Measurements from ENCODE around the gene KXD1.

Gene KXD1

GRCh38 chr19:18606281-18607225 lies 48.9 kb downstream of the KXD1 start, which contains the start of gene CRLF1:
TSS of gene CRLF1 (minus strand) at chr19:18606799. CDS start at chr19:18606656, 143 bp downstream.
- TF ChIP-seq, protein P1, sequence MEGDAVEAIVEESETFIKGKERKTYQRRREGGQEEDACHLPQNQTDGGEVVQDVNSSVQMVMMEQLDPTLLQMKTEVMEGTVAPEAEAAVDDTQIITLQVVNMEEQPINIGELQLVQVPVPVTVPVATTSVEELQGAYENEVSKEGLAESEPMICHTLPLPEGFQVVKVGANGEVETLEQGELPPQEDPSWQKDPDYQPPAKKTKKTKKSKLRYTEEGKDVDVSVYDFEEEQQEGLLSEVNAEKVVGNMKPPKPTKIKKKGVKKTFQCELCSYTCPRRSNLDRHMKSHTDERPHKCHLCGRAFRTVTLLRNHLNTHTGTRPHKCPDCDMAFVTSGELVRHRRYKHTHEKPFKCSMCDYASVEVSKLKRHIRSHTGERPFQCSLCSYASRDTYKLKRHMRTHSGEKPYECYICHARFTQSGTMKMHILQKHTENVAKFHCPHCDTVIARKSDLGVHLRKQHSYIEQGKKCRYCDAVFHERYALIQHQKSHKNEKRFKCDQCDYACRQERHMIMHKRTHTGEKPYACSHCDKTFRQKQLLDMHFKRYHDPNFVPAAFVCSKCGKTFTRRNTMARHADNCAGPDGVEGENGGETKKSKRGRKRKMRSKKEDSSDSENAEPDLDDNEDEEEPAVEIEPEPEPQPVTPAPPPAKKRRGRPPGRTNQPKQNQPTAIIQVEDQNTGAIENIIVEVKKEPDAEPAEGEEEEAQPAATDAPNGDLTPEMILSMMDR (conservative IDR thresholded peaks at IDR 0.05): no peak
- no peak for TF ChIP-seq ZFX (IDR thresholded peaks at IDR 0.05)
- H3K27ac ChIP-seq: no peak within 1 kb of the TSS

DNA sequence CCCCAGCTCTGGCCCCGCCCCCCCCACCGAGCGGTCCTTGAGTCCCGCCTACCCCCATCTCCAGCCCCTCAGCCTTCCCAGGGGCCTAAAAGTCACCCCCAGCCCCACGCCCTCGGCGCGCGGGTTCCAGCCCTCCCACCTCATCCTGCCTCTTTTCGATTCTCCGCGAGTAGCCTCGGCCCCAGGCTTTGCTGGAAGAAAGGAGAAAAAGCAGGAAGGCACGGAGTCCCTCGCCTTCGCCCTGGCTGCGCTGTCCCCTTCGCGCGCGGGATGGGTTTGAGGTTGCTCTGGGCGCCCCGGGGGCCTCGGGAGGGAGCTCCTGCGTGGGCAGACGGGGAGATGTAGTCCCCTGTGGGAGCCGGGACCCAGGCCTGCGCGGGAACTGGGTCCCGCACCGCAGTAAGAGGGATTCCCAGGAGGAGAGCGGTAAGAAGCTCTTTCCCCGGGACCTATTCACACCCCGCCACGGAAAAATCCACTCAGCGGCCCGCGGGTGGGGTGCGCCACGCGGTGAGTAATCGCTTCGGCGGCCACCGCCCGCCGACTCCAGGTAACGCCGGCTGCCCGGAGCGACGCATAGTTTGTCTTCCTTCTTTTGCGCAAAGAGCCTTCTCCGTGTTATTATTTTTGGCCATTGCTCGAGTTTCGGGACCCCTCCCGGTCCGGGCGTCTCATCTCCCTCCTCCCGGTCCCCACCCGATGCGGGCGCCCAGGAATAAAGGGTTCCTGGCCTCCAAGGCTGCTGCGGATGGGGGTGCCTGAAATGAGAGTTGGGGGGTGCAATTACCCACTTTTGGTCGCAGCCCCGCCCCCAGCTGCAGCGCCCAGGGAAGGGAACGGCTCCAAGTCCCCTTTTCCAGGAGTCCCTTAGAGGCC lies 49.8 kb downstream of the KXD1 start:
- H3K27ac ChIP-seq: no peak overlapping the region

DNA sequence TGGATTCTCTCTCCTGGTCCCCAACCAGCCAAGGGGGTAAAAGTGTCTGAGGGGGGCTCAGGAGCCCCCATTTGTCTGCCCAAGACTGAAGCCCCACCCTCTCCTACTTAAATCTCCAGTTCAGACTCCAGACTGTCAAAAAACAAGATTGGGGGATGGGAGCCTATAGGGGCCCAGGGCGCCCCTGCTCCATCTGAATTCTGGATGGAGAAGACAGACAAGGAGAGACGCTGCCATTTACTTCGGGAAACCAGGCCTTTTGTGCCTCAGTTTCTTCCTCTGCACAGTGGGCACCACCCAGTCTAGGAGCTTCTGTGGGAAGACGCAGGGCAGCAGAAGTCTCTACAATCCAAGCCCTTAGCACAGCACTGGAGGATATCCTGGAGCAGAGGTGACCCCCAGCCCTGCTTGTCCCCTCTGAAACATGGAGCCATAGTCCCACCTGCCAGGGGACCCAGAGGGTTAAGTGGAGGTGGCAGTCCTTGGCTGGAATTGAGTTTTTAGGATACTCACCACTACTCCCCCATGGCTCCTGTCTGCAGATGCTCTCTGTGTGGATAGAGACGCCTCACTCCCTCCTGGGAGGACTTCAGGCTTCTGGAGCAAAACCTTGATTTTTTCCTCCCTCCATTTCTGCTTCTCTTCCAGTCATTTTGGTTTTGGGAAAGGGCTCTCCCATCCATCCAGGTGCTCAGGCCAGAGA lies 50.6 kb downstream of the KXD1 start:
- H3K27ac ChIP-seq: no peak overlapping the region
- TF ChIP-seq, protein P1 (conservative IDR thresholded peaks at IDR 0.05): no peak
- TF ChIP-seq ZFX (IDR thresholded peaks at IDR 0.05): no peak

More for the DNA sequence above, 49.8 kb downstream of the KXD1 start:
- no peak for TF ChIP-seq ZFX (IDR thresholded peaks at IDR 0.05)
- TF ChIP-seq, protein P1 (conservative IDR thresholded peaks at IDR 0.05): no peak

DNA sequence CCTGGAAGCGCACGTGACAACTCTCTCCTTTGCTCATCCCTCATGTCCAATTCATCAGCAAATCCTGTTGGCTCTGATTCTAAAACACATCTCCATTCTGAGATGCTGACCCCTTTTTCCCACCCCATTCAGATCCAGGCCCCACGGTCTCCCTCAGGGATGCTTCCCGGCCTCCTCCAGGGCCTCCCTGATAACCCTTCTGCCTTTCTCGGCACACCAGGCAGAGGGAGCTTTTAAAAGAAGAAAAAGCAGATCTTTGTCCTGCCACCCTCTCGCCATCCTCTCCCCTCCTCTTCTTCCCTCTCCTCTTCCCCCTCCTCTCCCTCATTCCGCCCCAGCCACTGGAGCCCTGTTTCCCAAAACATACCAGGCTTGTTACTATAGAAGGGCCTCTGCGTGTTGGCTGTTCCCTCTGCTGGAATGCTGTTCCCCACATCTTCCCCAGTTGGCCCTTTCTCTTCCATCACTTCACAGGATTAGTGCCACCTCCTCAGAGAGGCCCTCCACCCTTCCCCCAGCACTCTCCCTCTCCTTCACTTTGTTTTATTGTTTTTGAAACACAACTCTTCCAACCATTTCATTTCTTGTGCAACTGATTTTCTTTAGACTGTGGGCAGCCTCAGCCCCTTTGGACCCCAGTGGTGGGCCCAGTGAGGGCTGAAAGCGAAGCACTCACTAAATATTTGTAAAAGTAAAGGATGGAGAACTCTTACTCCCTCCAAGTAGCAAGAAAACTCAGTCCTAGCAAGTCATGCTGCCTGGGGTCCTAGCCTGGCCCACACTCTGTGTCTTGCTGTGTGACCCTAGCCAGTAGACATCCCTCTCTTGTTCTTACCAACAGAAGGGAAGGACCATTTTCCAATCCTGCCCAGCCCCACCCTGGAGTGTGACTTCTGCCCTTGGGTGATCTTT lies 51.4 kb downstream of the KXD1 start:
- H3K27ac ChIP-seq: no peak overlapping the region
- TF ChIP-seq, protein P1 (conservative IDR thresholded peaks at IDR 0.05): no peak
- TF ChIP-seq ZFX (IDR thresholded peaks at IDR 0.05): 0 out of 2 replicates have a peak, but pooled peaks have one; percentile 12

GRCh38 chr19:18609717-18610051 lies 52.0 kb downstream of the KXD1 start:
- no peak for TF ChIP-seq ZFX (IDR thresholded peaks at IDR 0.05)
- TF ChIP-seq, protein P1 (conservative IDR thresholded peaks at IDR 0.05): no peak
- no peak overlapping the region for H3K27ac ChIP-seq

DNA sequence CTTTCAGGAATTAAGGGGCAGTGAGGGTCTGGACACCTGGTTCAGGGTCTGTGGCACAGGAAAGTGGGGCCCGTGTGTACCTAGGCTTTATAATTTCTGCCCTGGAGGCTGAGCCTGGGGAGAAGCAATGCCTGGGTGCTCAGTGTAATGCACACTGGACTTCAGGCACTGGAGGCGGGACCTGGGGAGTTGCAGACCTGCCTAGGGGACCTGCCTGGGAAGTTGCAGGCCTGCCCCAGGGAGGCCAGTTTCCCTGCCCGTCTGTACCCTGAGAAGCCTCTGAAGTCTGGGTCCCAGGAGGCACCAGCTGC lies 52.5 kb downstream of the KXD1 start:
- no peak overlapping the region for H3K27ac ChIP-seq
- TF ChIP-seq, protein P1 (conservative IDR thresholded peaks at IDR 0.05): no peak
- no peak for TF ChIP-seq ZFX (IDR thresholded peaks at IDR 0.05)

Measured in C4-2B (cell line).